D721Med (cell line): ENCODE results near the gene CATSPERB.

ENCODE experiments used
- DNase-seq: peaks from one replicate; pipeline ENCODE4 v3.0.0; 2011; ENCODE audit warnings: low spot score; ENCODE audit not compliant: insufficient read length
- FAIRE-seq: peaks from 2 replicates; lab custom pipeline; 2011; peaks lifted over from hg19 to GRCh38; lab: Jason Lieb, UNC
- CTCF ChIP-seq: IDR thresholded peaks from 2 replicates; pipeline ENCODE4 v1.5.1; 2012; ENCODE audit warnings: mild to moderate bottlenecking, control low read depth; ENCODE audit not compliant: insufficient read depth; ENCODE audit errors: missing control alignments

The CATSPERB gene, protein sequence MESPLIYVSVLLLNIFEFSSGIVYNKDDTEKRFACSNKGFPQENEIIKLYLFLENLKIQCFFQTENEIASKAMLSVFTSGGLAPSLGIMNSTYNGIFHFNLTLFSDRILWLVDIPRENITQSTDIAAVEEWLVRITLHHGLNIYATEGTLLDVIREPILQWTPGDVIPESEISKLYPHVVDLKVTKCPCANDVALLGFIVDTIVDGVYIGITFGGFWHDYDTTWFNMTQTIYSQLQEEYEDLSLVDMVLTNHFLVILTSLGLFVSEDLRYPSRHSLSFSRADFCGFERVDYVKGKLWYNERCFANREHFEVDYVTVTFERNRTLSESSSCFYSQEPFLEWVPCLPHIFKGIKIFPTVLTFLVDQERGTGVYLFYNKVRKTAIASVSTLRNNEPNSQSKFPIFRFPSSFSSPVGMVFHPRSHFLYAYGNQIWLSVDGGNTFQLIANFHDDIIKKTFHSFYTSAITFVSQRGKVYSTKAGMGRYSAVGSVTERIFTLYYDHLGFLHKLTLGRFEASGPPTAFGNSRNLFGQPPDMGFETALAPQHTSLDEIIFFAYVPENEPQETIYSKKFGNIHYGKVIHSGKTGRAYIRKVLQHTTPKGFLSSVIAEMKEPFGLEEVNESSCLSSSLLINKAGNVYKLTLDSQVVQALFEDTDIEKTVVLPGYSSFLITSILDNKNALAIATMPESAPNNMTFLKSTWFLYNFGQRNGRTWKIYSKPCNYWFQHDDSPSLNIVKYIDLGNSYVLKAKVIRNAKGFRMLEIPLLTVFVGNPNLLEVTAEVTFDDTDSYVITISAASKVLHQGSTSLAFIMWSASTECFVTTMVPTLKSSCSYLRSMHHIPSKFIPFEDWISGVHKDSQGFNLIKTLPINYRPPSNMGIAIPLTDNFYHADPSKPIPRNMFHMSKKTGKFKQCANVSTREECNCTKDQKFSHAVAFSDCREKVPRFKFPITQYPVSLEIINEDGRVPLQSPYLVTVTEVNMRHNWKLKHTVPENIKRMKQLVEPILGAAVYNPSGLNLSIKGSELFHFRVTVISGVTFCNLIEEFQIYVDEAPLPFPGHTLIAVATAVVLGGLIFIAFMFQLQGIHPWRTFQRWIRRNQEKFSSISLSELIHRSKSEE

DNA sequence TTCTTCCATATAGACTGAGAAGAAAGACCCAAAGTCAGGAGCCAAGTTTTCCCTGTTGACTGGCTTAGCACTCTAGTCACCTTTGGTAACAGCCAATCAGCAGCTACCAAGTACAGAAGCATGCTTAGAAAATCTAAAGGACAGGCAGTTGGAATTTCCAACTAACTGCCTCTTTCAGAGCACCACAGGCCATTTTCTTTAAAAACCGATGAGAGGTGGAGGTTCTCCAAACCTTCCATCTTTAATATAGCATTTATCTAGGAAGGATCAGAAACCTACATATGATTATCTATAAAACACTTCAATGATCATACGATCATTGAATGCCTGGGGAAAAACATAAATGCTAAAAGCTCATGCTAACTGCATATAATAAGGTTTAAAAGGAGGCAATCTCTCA is at the start of gene CATSPERB:
CATSPERB (minus strand) TSS at position 101 of the 400 bp plus-strand sequence. CDS start 2,607 bp downstream, outside the sequence.
- DNase-seq (no peak), FAIRE-seq (no peak)
- TF ChIP-seq CTCF = no peak

DNA sequence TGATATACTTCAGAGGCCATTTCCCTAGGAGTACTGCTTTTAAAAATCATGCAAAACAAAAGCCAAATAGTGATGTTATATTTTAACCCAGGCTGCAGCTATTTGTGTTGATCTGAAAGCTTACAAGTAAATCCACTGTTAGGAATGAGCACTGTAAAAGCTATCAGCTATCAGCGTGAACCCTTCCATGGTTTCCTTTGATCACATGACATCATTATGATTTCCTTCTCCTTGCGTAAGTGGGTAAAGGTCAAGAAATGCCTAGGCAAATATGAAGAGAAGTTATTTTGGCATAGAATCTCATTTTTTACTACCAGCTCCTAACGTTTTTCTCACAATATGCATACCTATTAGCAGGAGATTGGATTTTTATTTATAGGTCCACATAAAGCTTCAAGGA is 48.6 kb upstream of the CATSPERB start:
- DNase-seq (no peak), FAIRE-seq (no peak)
- TF ChIP-seq CTCF = no peak

GRCh38 chr14:91778217-91778616 is 46.3 kb upstream of the CATSPERB start:
- DNase-seq = no peak
- TF ChIP-seq CTCF = no peak
- FAIRE-seq = no peak

GRCh38 chr14:91774140-91775096 is 42.5 kb upstream of the CATSPERB start:
- no peak for FAIRE-seq
- DNase-seq = no peak
- TF ChIP-seq CTCF = no peak

DNA sequence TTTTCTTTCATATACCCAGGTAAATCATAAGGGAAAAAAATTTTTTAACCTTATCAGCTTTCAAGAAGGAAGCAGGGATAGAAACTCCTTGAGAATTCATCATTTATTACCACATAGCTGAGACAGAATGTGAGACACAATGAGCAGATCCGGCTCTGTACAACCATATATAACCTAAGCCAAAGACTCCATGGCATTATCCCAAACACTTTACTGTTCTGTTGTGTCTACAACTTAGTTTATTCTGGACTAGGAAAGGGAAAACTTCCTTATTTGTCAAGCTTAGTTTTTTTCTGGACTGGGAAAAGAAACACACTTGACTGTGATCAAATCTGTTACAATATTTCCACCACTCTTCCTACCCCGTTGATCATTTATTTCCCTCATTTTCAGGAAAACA is 38.3 kb upstream of the CATSPERB start:
- no peak for TF ChIP-seq CTCF
- no peak for DNase-seq
- FAIRE-seq = no peak
